K562 (cell line): ENCODE measurements around the gene DAPL1. TPM values are rescaled to one million over a fixed set of nuclear protein-coding genes. Genes with fewer than 3 reads are reported as not detected.

Source experiments
- ATAC-seq: fragments of 200-7000 bp; cut with Tn5 transposase; 3 replicates; pipeline ENCODE4 v1.9.1; 2020; ENCODE audit warnings: moderate library complexity
- BruUV-seq: library from RNA; stranded (reverse); fragments of 400-500 nt; replicated peaks from 2 replicates; lab custom pipeline; 2021; lab: Mats Ljungman, UMichigan
- CTCF ChIA-PET: fragments of 300-600 bp; formaldehyde crosslinking; extraction: SDS; loops from one replicate; lab custom pipeline; 2021; ENCODE audit warnings: low intra/inter-chr PET ratio; lab: Yijun Ruan, JAX
- POLR2A ChIA-PET: fragments of 300-600, 350-650 bp; sonication (Branson Sonifier 250); formaldehyde crosslinking; extraction: SDS; loops from one replicate; lab custom pipeline; 2021; ENCODE audit warnings: antibody characterized with exemption, inconsistent platforms; lab: Yijun Ruan, JAX
- DNase-seq, 4 experiments: peaks; one replicate each; pipeline versions ENCODE4 v3.0.0 to v3.0.0-alpha.2; 2011 to 2018; ENCODE audit warnings: low spot score in 3 of 4, mixed read lengths in 3 of 4; ENCODE audit errors: extremely low read depth in 1 of 4
- FAIRE-seq: peaks from 2 replicates; lab custom pipeline; 2011; peaks lifted over from hg19 to GRCh38; lab: Jason Lieb, UNC
- H2AFZ ChIP-seq: 2 replicates; pipeline ENCODE4 v1.6.0; 2011; ENCODE audit warnings: low read depth, low read length, control low read depth, inconsistent platforms
- H3K27ac ChIP-seq: fragments of 200-600 bp; 3 replicates; pipeline ENCODE4 v1.8.0; 2011; ENCODE audit warnings: low read depth, mild to moderate bottlenecking, control low read depth, inconsistent platforms, low read length, moderate library complexity, mixed read lengths; ENCODE audit errors: extremely low read depth
- H3K27me3 ChIP-seq, 2 experiments: fragments of 300-600 bp in 1 of 2; 2 replicates in 1 of 2; 3 replicates in 1 of 2; pipeline versions ENCODE4 v1.6.0 to v1.8.0; 2011; ENCODE audit warnings: inconsistent platforms in 2 of 2, low read length in 2 of 2, mild to moderate bottlenecking in 1 of 2, mixed read lengths in 1 of 2, moderate library complexity in 1 of 2; ENCODE audit not compliant: control insufficient read depth in 2 of 2, insufficient read depth in 2 of 2
- H3K36me3 ChIP-seq: fragments of 300-600 bp; 3 replicates; pipeline ENCODE4 v1.8.0; 2011; ENCODE audit warnings: mild to moderate bottlenecking, low read length, inconsistent platforms; ENCODE audit not compliant: control insufficient read depth, insufficient read depth
- H3K4me1 ChIP-seq, 2 experiments: fragments of 200-600 bp in 1 of 2; replicated peaks in 1 of 2; 2 replicates in 1 of 2; 3 replicates in 1 of 2; pipeline versions ENCODE4 v1.5.1 to v1.8.0; 2011; ENCODE audit warnings: inconsistent platforms in 2 of 2, low read length in 2 of 2, mild to moderate bottlenecking in 1 of 2, mixed read lengths in 1 of 2, moderate library complexity in 1 of 2; ENCODE audit not compliant: control insufficient read depth in 2 of 2, insufficient read depth in 2 of 2
- H3K4me2 ChIP-seq: 2 replicates; pipeline ENCODE4 v1.6.1; 2011; ENCODE audit warnings: low read length, control low read depth, inconsistent platforms, mixed read lengths; ENCODE audit not compliant: insufficient read depth
- H3K4me3 ChIP-seq: fragments of 200-600 bp; sonication (generic), shearing (Covaris generic); 2 replicates; pipeline ENCODE4 v1.5.1; 2016; ENCODE audit warnings: control low read depth, inconsistent platforms
- H3K79me2 ChIP-seq: fragments of 200-600 bp; 3 replicates; pipeline ENCODE4 v1.8.0; 2011; ENCODE audit warnings: low read length, inconsistent platforms; ENCODE audit not compliant: control insufficient read depth, insufficient read depth
- H3K9ac ChIP-seq, 2 experiments: 2 replicates each; pipeline versions ENCODE4 v1.6.0 to v1.6.1; 2011; ENCODE audit warnings: low read depth in 2 of 2, low read length in 2 of 2, control low read depth in 1 of 2, inconsistent platforms in 1 of 2, mild to moderate bottlenecking in 1 of 2, mixed read lengths in 1 of 2; ENCODE audit not compliant: insufficient read depth in 1 of 2
- H3K9me1 ChIP-seq: one replicate; pipeline ENCODE4 v1.6.0; 2011; ENCODE audit warnings: inconsistent platforms, mild to moderate bottlenecking, low read length, moderate library complexity; ENCODE audit not compliant: control insufficient read depth, insufficient read depth
- H3K9me3 ChIP-seq: replicated peaks from 2 replicates; pipeline ENCODE4 v1.5.1; 2011; ENCODE audit warnings: low read depth, low read length, inconsistent platforms; ENCODE audit not compliant: control insufficient read depth, insufficient read depth
- H4K20me1 ChIP-seq: replicated peaks from 2 replicates; pipeline ENCODE4 v1.6.1; 2011; ENCODE audit warnings: low read length, inconsistent platforms, mixed read lengths; ENCODE audit not compliant: control insufficient read depth, insufficient read depth
- BRF1 ChIP-seq: IDR thresholded peaks from 3 replicates; pipeline ENCODE4 v1.6.1; 2011; ENCODE audit warnings: borderline replicate concordance, mild to moderate bottlenecking; ENCODE audit not compliant: insufficient read length; ENCODE audit errors: extremely low read depth
- CCAR2 ChIP-seq: fragments of 200-400 bp; formaldehyde crosslinking; IDR thresholded peaks from 2 replicates; pipeline ENCODE4 v1.6.1; 2017; ENCODE audit warnings: mild to moderate bottlenecking, low read depth, low read length
- DDX20 ChIP-seq: fragments of 450-650 bp; IDR thresholded peaks from 2 replicates; pipeline ENCODE4 v1.6.1; 2016; ENCODE audit warnings: missing genetic modification characterization, low read depth, mild to moderate bottlenecking, missing compliant biosample characterization, moderate library complexity
- HDGF ChIP-seq: fragments of 450-650 bp; IDR thresholded peaks from 2 replicates; pipeline ENCODE4 v1.6.1; 2016
- JUNB ChIP-seq: fragments of 450-650 bp; formaldehyde crosslinking; conservative IDR thresholded peaks from 2 replicates; pipeline ENCODE4 v1.4.0; 2020; ENCODE audit warnings: mild to moderate bottlenecking
- LARP7 ChIP-seq: fragments of 450-650 bp; IDR thresholded peaks from 2 replicates; pipeline ENCODE4 v1.6.1; 2016
- MEF2D ChIP-seq: conservative IDR thresholded peaks from 2 replicates; pipeline ENCODE4 v1.6.1; 2016; ENCODE audit warnings: low read depth, missing genetic modification characterization, missing compliant biosample characterization
- NR2C2 ChIP-seq, 2 experiments: fragments of 200-800 bp in 1 of 2; sonication (Bioruptor generic) in 1 of 2; sonication (generic) in 1 of 2; formaldehyde crosslinking in 1 of 2; IDR thresholded peaks; 2 replicates each; pipeline versions ENCODE4 v1.6.1 to v1.8.0; 2016 to 2022; ENCODE audit warnings: mild to moderate bottlenecking in 1 of 2, missing compliant biosample characterization in 1 of 2, missing genetic modification characterization in 1 of 2, missing genetic modification reagents in 1 of 2
- PYGO2 ChIP-seq: fragments of 450-650 bp; IDR thresholded peaks from 2 replicates; pipeline ENCODE4 v1.6.1; 2016; ENCODE audit warnings: mild to moderate bottlenecking, missing genetic modification characterization, moderate library complexity, missing compliant biosample characterization
- SRSF1 ChIP-seq: fragments of 200-400 bp; formaldehyde crosslinking; IDR thresholded peaks from 2 replicates; pipeline ENCODE4 v1.6.1; 2017; ENCODE audit warnings: mild to moderate bottlenecking, low read depth, low read length, moderate library complexity
- ZNF12 ChIP-seq: sonication (generic); formaldehyde crosslinking; IDR thresholded peaks from 2 replicates; pipeline ENCODE4 v1.4.0; 2020; ENCODE audit warnings: mild to moderate bottlenecking, missing genetic modification reagents
- ZNF232 ChIP-seq: sonication (generic); formaldehyde crosslinking; IDR thresholded peaks from 2 replicates; pipeline ENCODE4 v1.8.0; 2022; ENCODE audit warnings: mild to moderate bottlenecking, missing genetic modification reagents
- ZNF445 ChIP-seq: fragments of 250-450 bp; sonication (Bioruptor Pico); IDR thresholded peaks from 2 replicates; pipeline ENCODE4 v1.4.0; 2020; ENCODE audit warnings: low read depth, mild to moderate bottlenecking, moderate library complexity
- WGBS: fragments of 100-300 bp; shearing (Covaris generic); methylation state at CpG from one replicate; pipeline ENCODE4 v1.1.6; 2016; ENCODE audit warnings: low coverage, mixed read lengths; ENCODE audit not compliant: insufficient coverage; ENCODE audit errors: missing lambda C conversion rate; 5-methylcytosine and 5-hydroxymethylcytosine counted together
- in situ Hi-C: fragments of 300-500 bp; cut with MboI; formaldehyde crosslinking; loops from 4 replicates; pipeline ENCODE4 v1.15.0; 2018; ENCODE audit warnings: inconsistent platforms, mixed read lengths
- intact Hi-C: fragments of 100-400 bp; cut with micrococcal nuclease; formaldehyde crosslinking; loops from 2 replicates; pipeline ENCODE4 v1.14.2; 2022
- polyA plus RNA-seq, 8 experiments: library from polyadenylated mRNA; depleted of rRNA in 4 of 8; stranded (reverse) in 5 of 8; unstranded in 3 of 8; fragments of >200 nt; fragmentation: Nextera tagmentation in 2 of 8; fragmentation: Illumina TruSeq in 1 of 8; extraction: Ambion mirVana in 2 of 8; extraction: Trizol in 1 of 8; gene quantifications; 2 replicates each; pipeline versions ENCODE4 v1.2.1 to v1.2.3, GENCODE V29; 2011 to 2014; ENCODE audit warnings: inconsistent platforms in 1 of 8, missing spikeins in 1 of 8
- total RNA-seq, 7 experiments: library from RNA; depleted of rRNA in 6 of 7; stranded (reverse); fragments of >200 nt in 6 of 7; fragmentation: Illumina TruSeq in 2 of 7; extraction: Trizol in 2 of 7; gene quantifications; 2 replicates each; pipeline versions ENCODE4 v1.2.1 to v1.2.3, GENCODE V29; 2011 to 2021; ENCODE audit warnings: low replicate concordance in 1 of 7
- TF ChIP-seq, protein P1 (sequence below), 2 experiments: fragments of 450-650 bp in 1 of 2; sonication (generic) in 1 of 2; formaldehyde crosslinking; conservative IDR thresholded peaks; 2 replicates each; pipeline versions ENCODE4 v1.4.0 to v1.8.1; 2020 to 2022; ENCODE audit warnings: mild to moderate bottlenecking in 1 of 2, missing genetic modification reagents in 1 of 2
- TF ChIP-seq, protein P2 (sequence below): fragments of 450-650 bp; IDR thresholded peaks from 2 replicates; pipeline ENCODE4 v1.6.1; 2016; ENCODE audit warnings: borderline replicate concordance
- TF ChIP-seq, protein P3 (sequence below): sonication (generic); formaldehyde crosslinking; IDR thresholded peaks from 2 replicates; pipeline ENCODE4 v1.8.1; 2023; ENCODE audit warnings: missing genetic modification reagents, mild to moderate bottlenecking, borderline replicate concordance

The DAPL1 gene
- total and polyA plus RNA-seq, 9 of the 15 experiments (the other 6 are each of a cell fraction or from before 2014, with no cell fraction given) = not detected

DNA sequence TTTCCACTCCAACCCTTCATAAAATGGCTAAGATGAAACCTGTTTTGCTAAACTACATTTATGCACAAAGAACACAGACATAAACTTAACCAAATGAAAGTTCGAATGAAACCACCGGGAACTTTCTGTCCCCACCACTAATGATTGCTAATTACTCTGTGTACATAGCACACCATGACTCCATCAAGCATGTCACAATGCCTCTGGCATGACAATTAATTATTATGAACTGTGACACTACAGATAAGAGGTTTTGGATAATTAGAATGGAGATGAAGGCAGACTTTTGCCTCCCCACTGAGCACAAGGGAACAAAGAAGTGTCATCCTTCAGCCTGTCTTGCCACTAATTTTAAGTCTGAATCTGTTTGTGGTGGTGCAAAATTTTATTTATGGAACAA is 1.5 kb downstream of the DAPL1 start:
- FAIRE-seq (no peak), ATAC-seq (no peak)
- CTCF ChIA-PET = no interaction called here
- TF ChIP-seq LARP7 (no peak), NR2C2 (CRISPR knock-in tag; IDR thresholded peaks at IDR 0.05) (no peak), NR2C2 (tag; IDR thresholded peaks at IDR 0.05) (no peak), ZNF232 (CRISPR knock-in tag) (no peak), MEF2D (tag) (no peak), JUNB (CRISPR knock-in tag) (no peak), DDX20 (tag) (no peak), CCAR2 (no peak), SRSF1 (no peak), PYGO2 (no peak), BRF1 (no peak), ZNF12 (CRISPR knock-in tag) (no peak), HDGF (no peak), ZNF445 (CRISPR knock-in tag) (no peak)
- TF ChIP-seq, protein P1, sequence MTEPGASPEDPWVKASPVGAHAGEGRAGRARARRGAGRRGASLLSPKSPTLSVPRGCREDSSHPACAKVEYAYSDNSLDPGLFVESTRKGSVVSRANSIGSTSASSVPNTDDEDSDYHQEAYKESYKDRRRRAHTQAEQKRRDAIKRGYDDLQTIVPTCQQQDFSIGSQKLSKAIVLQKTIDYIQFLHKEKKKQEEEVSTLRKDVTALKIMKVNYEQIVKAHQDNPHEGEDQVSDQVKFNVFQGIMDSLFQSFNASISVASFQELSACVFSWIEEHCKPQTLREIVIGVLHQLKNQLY (CRISPR knock-in tag; conservative IDR thresholded peaks at IDR 0.05) = no peak
- TF ChIP-seq, protein P2, sequence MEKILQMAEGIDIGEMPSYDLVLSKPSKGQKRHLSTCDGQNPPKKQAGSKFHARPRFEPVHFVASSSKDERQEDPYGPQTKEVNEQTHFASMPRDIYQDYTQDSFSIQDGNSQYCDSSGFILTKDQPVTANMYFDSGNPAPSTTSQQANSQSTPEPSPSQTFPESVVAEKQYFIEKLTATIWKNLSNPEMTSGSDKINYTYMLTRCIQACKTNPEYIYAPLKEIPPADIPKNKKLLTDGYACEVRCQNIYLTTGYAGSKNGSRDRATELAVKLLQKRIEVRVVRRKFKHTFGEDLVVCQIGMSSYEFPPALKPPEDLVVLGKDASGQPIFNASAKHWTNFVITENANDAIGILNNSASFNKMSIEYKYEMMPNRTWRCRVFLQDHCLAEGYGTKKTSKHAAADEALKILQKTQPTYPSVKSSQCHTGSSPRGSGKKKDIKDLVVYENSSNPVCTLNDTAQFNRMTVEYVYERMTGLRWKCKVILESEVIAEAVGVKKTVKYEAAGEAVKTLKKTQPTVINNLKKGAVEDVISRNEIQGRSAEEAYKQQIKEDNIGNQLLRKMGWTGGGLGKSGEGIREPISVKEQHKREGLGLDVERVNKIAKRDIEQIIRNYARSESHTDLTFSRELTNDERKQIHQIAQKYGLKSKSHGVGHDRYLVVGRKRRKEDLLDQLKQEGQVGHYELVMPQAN = no peak
- TF ChIP-seq, protein P3, sequence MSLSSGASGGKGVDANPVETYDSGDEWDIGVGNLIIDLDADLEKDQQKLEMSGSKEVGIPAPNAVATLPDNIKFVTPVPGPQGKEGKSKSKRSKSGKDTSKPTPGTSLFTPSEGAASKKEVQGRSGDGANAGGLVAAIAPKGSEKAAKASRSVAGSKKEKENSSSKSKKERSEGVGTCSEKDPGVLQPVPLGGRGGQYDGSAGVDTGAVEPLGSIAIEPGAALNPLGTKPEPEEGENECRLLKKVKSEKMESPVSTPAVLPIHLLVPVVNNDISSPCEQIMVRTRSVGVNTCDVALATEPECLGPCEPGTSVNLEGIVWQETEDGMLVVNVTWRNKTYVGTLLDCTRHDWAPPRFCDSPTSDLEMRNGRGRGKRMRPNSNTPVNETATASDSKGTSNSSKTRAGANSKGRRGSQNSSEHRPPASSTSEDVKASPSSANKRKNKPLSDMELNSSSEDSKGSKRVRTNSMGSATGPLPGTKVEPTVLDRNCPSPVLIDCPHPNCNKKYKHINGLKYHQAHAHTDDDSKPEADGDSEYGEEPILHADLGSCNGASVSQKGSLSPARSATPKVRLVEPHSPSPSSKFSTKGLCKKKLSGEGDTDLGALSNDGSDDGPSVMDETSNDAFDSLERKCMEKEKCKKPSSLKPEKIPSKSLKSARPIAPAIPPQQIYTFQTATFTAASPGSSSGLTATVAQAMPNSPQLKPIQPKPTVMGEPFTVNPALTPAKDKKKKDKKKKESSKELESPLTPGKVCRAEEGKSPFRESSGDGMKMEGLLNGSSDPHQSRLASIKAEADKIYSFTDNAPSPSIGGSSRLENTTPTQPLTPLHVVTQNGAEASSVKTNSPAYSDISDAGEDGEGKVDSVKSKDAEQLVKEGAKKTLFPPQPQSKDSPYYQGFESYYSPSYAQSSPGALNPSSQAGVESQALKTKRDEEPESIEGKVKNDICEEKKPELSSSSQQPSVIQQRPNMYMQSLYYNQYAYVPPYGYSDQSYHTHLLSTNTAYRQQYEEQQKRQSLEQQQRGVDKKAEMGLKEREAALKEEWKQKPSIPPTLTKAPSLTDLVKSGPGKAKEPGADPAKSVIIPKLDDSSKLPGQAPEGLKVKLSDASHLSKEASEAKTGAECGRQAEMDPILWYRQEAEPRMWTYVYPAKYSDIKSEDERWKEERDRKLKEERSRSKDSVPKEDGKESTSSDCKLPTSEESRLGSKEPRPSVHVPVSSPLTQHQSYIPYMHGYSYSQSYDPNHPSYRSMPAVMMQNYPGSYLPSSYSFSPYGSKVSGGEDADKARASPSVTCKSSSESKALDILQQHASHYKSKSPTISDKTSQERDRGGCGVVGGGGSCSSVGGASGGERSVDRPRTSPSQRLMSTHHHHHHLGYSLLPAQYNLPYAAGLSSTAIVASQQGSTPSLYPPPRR (CRISPR knock-in tag) = no peak

More for the DNA sequence above, 1.5 kb downstream of the DAPL1 start:
- no peak overlapping the region for H3K4me2 ChIP-seq
- no peaks in the 10 kb centered on the region for H3K9me1 ChIP-seq
- H3K4me1 ChIP-seq = no peaks in the 10 kb centered on the region
- no peak overlapping the region for H3K9ac ChIP-seq
- in situ Hi-C loops = no loop called here
- H3K27me3 ChIP-seq = peaks cover 14 to 26% of the 10 kb centered on the region in 2 experiments; a peak in 4 of 5 replicates
- intact Hi-C loops = no loop called here
- no peak for DNase-seq
- no peaks in the 10 kb centered on the region for H3K9me3 ChIP-seq
- H2AFZ ChIP-seq = no peak overlapping the region
- no TSS peak for BruUV-seq
- no peaks in the 10 kb centered on the region for H3K36me3 ChIP-seq
- no peak overlapping the region for H3K27ac ChIP-seq
- WGBS = 0% methylated on average over 2 of the region's 2 CpGs
- no peaks in the 10 kb centered on the region for H4K20me1 ChIP-seq
- no peaks in the 10 kb centered on the region for H3K79me2 ChIP-seq
- no peak overlapping the region for H3K4me3 ChIP-seq
- POLR2A ChIA-PET = no interaction called here
